Dendritic cell treated with granulocyte-macrophage colony-stimulating factor and Interleukin-4, amounts not matched to agents 40 ng/mL and 50 ng/mL, for 4 days (primary cell): ENCODE measurements around the gene SERPINB6.
A peak's percentile ranks its signal among the peaks of the same experiment; 100 is the strongest.
"Not testable (repeated sequence)": the region's sequence is repeated elsewhere in the genome, so short reads cannot be mapped to it uniquely, and the experiment has no call there.

Experiments used
- H3K27ac Mint-ChIP-seq: one replicate; pipeline ENCODE4 v1.8.0; 2022; ENCODE audit warnings: mild to moderate bottlenecking, mixed read lengths
- H3K27me3 Mint-ChIP-seq: one replicate; pipeline ENCODE4 v1.8.0; 2022; ENCODE audit warnings: mild to moderate bottlenecking, mixed read lengths
- H3K36me3 Mint-ChIP-seq: one replicate; pipeline ENCODE4 v1.8.0; 2022; ENCODE audit warnings: low read depth, mixed read lengths
- H3K4me1 Mint-ChIP-seq: one replicate; pipeline ENCODE4 v1.8.0; 2022; ENCODE audit warnings: low read depth, mixed read lengths
- H3K4me3 Mint-ChIP-seq: one replicate; pipeline ENCODE4 v1.8.0; 2022; ENCODE audit warnings: mild to moderate bottlenecking, moderate library complexity, mixed read lengths
- H3K9me3 Mint-ChIP-seq: one replicate; pipeline ENCODE4 v1.8.0; 2022; ENCODE audit warnings: mixed read lengths
- intact Hi-C: fragments of 100-400 bp; cut with micrococcal nuclease; formaldehyde crosslinking; loops from one replicate; pipeline ENCODE4 v1.15.0; 2022

SERPINB6 gene

GRCh38 chr6:2977799-2978590 lies 6.6 kb upstream of the SERPINB6 start:
- Mint-ChIP-seq H3K36me3 (no peaks in the 10 kb centered on the region), H3K27me3 (no peaks in the 10 kb centered on the region), H3K4me1 (peaks cover 52% of the 10 kb centered on the region), H3K9me3 (no peaks in the 10 kb centered on the region), H3K4me3 (no peak overlapping the region), H3K27ac (peak overlapping the region; percentile 20)
- intact Hi-C loops, result no loop called here

GRCh38 chr6:2977290-2977689 lies 5.9 kb upstream of the SERPINB6 start:
- H3K4me3 Mint-ChIP-seq, result no peak overlapping the region
- H3K27ac Mint-ChIP-seq, result peak overlapping the region; percentile 74

GRCh38 chr6:2976571-2977085 lies 5.3 kb upstream of the SERPINB6 start:
- Mint-ChIP-seq H3K9me3 (no peaks in the 10 kb centered on the region), H3K4me3 (no peak overlapping the region), H3K27me3 (no peaks in the 10 kb centered on the region), H3K4me1 (peaks cover 38% of the 10 kb centered on the region), H3K36me3 (no peaks in the 10 kb centered on the region), H3K27ac (peak overlapping the region; percentile 74)
- intact Hi-C loops, result no loop called here

More at GRCh38 chr6:2977290-2977689, 5.9 kb upstream of the SERPINB6 start:
- no peaks in the 10 kb centered on the region for H3K27me3 Mint-ChIP-seq
- H3K9me3 Mint-ChIP-seq, result no peaks in the 10 kb centered on the region
- H3K4me1 Mint-ChIP-seq, result peaks cover 45% of the 10 kb centered on the region
- intact Hi-C loops, result no loop called here
- H3K36me3 Mint-ChIP-seq, result no peaks in the 10 kb centered on the region

- Mint-ChIP-seq H3K27ac (peak overlapping the region; percentile 74), H3K4me3 (no peak overlapping the region), H3K9me3 (no peaks in the 10 kb centered on the region), H3K4me1 (peaks cover 33% of the 10 kb centered on the region), H3K36me3 (no peaks in the 10 kb centered on the region), H3K27me3 (no peaks in the 10 kb centered on the region)
- intact Hi-C loops, result no loop called here
These were observed 4.7 kb upstream of the SERPINB6 start for GRCh38 chr6:2976060-2976459.

GRCh38 chr6:2973676-2974075 lies 2.3 kb upstream of the SERPINB6 start:
- peaks cover 38% of the 10 kb centered on the region for H3K4me1 Mint-ChIP-seq
- H3K9me3 Mint-ChIP-seq, result no peaks in the 10 kb centered on the region
- H3K36me3 Mint-ChIP-seq, result peaks cover 2% of the 10 kb centered on the region
- H3K4me3 Mint-ChIP-seq, result no peak overlapping the region
- intact Hi-C loops, result no loop called here
- H3K27ac Mint-ChIP-seq, result no peak overlapping the region
- H3K27me3 Mint-ChIP-seq, result no peaks in the 10 kb centered on the region

- H3K4me1 Mint-ChIP-seq, result peaks cover 39% of the 10 kb centered on the region
- intact Hi-C loops, H3K4me3 Mint-ChIP-seq, H3K27me3 Mint-ChIP-seq, H3K27ac Mint-ChIP-seq, H3K36me3 Mint-ChIP-seq, H3K9me3 Mint-ChIP-seq: not testable (repeated sequence)
These were observed 1.8 kb upstream of the SERPINB6 start for GRCh38 chr6:2973180-2973579.

GRCh38 chr6:2972685-2973084 lies 1.3 kb upstream of the SERPINB6 start:
- H3K4me3 Mint-ChIP-seq, H3K9me3 Mint-ChIP-seq, H3K27me3 Mint-ChIP-seq, H3K27ac Mint-ChIP-seq, intact Hi-C loops: not testable (repeated sequence)
- peaks cover 12% of the 10 kb centered on the region for H3K36me3 Mint-ChIP-seq
- peaks cover 38% of the 10 kb centered on the region for H3K4me1 Mint-ChIP-seq

GRCh38 chr6:2972219-2972487 lies 786 bp upstream of the SERPINB6 start:
- Mint-ChIP-seq H3K36me3 (peaks cover 13% of the 10 kb centered on the region), H3K4me1 (peaks cover 39% of the 10 kb centered on the region), H3K4me3 (peak overlapping the region; percentile 75), H3K27ac (peak overlapping the region; percentile 96)
- H3K9me3 Mint-ChIP-seq, intact Hi-C loops, H3K27me3 Mint-ChIP-seq: not testable (repeated sequence)

- Mint-ChIP-seq H3K4me3 (peak overlapping the region; percentile 91), H3K27ac (peak overlapping the region; percentile 96), H3K27me3 (no peaks in the 10 kb centered on the region), H3K9me3 (no peaks in the 10 kb centered on the region), H3K4me1 (peaks cover 34% of the 10 kb centered on the region), H3K36me3 (peaks cover 21% of the 10 kb centered on the region)
- intact Hi-C loops, result loop anchor here (1.0 kb wide), 1 partner anchor 17 kb away; no protein-coding TSS in a partner anchor
These were observed 481 bp downstream of the SERPINB6 start for GRCh38 chr6:2970753-2971419.

- Mint-ChIP-seq H3K4me1 (peaks cover 34% of the 10 kb centered on the region), H3K9me3 (no peaks in the 10 kb centered on the region)
- intact Hi-C loops, result no loop called here
These were observed 1.2 kb downstream of the SERPINB6 start for GRCh38 chr6:2970034-2970685.

GRCh38 chr6:2969549-2969948 lies 1.8 kb downstream of the SERPINB6 start:
- peaks cover 24% of the 10 kb centered on the region for H3K36me3 Mint-ChIP-seq
- no peaks in the 10 kb centered on the region for H3K27me3 Mint-ChIP-seq
- no peak overlapping the region for H3K4me3 Mint-ChIP-seq
- no peaks in the 10 kb centered on the region for H3K9me3 Mint-ChIP-seq
- intact Hi-C loops, result no loop called here
- H3K4me1 Mint-ChIP-seq, result peaks cover 34% of the 10 kb centered on the region
- H3K27ac Mint-ChIP-seq, result no peak overlapping the region

More at GRCh38 chr6:2970034-2970685, 1.2 kb downstream of the SERPINB6 start:
- peak overlapping the region; percentile 91 for H3K4me3 Mint-ChIP-seq
- H3K36me3 Mint-ChIP-seq, result peaks cover 24% of the 10 kb centered on the region
- H3K27ac Mint-ChIP-seq, result peak overlapping the region; percentile 96
- H3K27me3 Mint-ChIP-seq, result no peaks in the 10 kb centered on the region

GRCh38 chr6:2968600-2969135 lies 2.7 kb downstream of the SERPINB6 start:
- Mint-ChIP-seq H3K4me1 (peaks cover 37% of the 10 kb centered on the region), H3K27me3 (no peaks in the 10 kb centered on the region)

GRCh38 chr6:2967936-2968335 lies 3.4 kb downstream of the SERPINB6 start:
- intact Hi-C loops, result no loop called here
- Mint-ChIP-seq H3K4me3 (no peak overlapping the region), H3K27me3 (no peaks in the 10 kb centered on the region), H3K4me1 (peaks cover 43% of the 10 kb centered on the region), H3K9me3 (no peaks in the 10 kb centered on the region), H3K36me3 (peaks cover 30% of the 10 kb centered on the region), H3K27ac (no peak overlapping the region)

More at GRCh38 chr6:2968600-2969135, 2.7 kb downstream of the SERPINB6 start:
- Mint-ChIP-seq H3K36me3 (peaks cover 27% of the 10 kb centered on the region), H3K9me3 (no peaks in the 10 kb centered on the region), H3K27ac (no peak overlapping the region), H3K4me3 (no peak overlapping the region)
- intact Hi-C loops, result no loop called here

GRCh38 chr6:2966347-2966746 lies 5.0 kb downstream of the SERPINB6 start:
- Mint-ChIP-seq H3K4me3 (no peak overlapping the region), H3K9me3 (no peaks in the 10 kb centered on the region), H3K27ac (no peak overlapping the region), H3K36me3 (peaks cover 30% of the 10 kb centered on the region), H3K4me1 (peaks cover 58% of the 10 kb centered on the region), H3K27me3 (no peaks in the 10 kb centered on the region)
- intact Hi-C loops, result no loop called here
